ENCODE measurements around the gene EFL1.
"Not testable (repeated sequence)": the region's sequence is repeated elsewhere in the genome, so short reads cannot be mapped to it uniquely, and the experiment has no call there.

DNA sequence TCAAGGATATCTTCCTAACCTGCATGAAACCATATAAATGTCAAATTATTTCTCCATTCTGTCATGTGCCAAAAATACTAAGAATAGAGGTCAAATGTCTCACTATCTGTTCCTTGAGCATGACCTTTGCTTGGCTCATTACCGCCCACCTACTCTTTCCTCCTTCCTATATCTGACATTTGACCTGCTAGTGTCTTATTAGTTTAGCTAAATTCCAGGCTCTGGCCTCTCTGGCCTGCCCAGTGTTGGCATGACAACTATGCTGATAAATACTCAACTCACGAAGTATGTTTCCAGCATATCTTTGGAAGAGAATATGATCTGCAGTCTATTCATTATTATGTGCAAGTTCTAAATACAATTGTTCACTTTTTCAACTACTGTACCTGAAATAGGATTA is 58.0 kb downstream of the EFL1 start:
- not testable (repeated sequence) for TF ChIP-seq POLR2A (IDR thresholded peaks at IDR 0.05)
- TF ChIP-seq, protein P1, sequence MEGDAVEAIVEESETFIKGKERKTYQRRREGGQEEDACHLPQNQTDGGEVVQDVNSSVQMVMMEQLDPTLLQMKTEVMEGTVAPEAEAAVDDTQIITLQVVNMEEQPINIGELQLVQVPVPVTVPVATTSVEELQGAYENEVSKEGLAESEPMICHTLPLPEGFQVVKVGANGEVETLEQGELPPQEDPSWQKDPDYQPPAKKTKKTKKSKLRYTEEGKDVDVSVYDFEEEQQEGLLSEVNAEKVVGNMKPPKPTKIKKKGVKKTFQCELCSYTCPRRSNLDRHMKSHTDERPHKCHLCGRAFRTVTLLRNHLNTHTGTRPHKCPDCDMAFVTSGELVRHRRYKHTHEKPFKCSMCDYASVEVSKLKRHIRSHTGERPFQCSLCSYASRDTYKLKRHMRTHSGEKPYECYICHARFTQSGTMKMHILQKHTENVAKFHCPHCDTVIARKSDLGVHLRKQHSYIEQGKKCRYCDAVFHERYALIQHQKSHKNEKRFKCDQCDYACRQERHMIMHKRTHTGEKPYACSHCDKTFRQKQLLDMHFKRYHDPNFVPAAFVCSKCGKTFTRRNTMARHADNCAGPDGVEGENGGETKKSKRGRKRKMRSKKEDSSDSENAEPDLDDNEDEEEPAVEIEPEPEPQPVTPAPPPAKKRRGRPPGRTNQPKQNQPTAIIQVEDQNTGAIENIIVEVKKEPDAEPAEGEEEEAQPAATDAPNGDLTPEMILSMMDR (IDR thresholded peaks at IDR 0.05): not testable (repeated sequence)

Data from body of pancreas (tissue), 4 donors.